ENCODE results near the gene BRME1. TPM values are rescaled to one million over a fixed set of nuclear protein-coding genes. Genes with fewer than 3 reads are reported as not detected.
"Not testable (repeated sequence)": the region's sequence is repeated elsewhere in the genome, so short reads cannot be mapped to it uniquely, and the experiment has no call there.

Gene BRME1
- polyA plus RNA-seq, 1 donor (not counting 4 experiments of a cell fraction or from before 2014, with no cell fraction given), result 0.22 TPM

GRCh38 chr19:13923194-13923987, 17.5 kb upstream of the BRME1 start:
- no peaks in the 10 kb centered on the region for H3K4me1 ChIP-seq (ENCODE audit: control insufficient read depth, extremely low read depth, insufficient read depth, low read length)
- H3K79me2 ChIP-seq (ENCODE audit: control insufficient read depth, insufficient read depth, low read length), result no peaks in the 10 kb centered on the region
- no peaks in the 10 kb centered on the region for H3K27me3 ChIP-seq (ENCODE audit: control insufficient read depth, extremely low read depth, insufficient read depth, low read length)
- no peak overlapping the region for H2AFZ ChIP-seq (ENCODE audit: control insufficient read depth, low read length)
- H3K4me2 ChIP-seq (ENCODE audit: control insufficient read depth, extremely low read depth, insufficient read depth, low read depth, low read length), result no peak overlapping the region
- no peaks in the 10 kb centered on the region for H4K20me1 ChIP-seq (ENCODE audit: control insufficient read depth, extremely low read depth, insufficient read depth, low read length)
- no peaks in the 10 kb centered on the region for H3K9me1 ChIP-seq (ENCODE audit: control insufficient read depth, extremely low read depth, insufficient read depth, low read length)
- no peak for TF ChIP-seq EZH2 (IDR thresholded peaks at IDR 0.05; ENCODE audit: low read length)
- TF ChIP-seq, protein P1, sequence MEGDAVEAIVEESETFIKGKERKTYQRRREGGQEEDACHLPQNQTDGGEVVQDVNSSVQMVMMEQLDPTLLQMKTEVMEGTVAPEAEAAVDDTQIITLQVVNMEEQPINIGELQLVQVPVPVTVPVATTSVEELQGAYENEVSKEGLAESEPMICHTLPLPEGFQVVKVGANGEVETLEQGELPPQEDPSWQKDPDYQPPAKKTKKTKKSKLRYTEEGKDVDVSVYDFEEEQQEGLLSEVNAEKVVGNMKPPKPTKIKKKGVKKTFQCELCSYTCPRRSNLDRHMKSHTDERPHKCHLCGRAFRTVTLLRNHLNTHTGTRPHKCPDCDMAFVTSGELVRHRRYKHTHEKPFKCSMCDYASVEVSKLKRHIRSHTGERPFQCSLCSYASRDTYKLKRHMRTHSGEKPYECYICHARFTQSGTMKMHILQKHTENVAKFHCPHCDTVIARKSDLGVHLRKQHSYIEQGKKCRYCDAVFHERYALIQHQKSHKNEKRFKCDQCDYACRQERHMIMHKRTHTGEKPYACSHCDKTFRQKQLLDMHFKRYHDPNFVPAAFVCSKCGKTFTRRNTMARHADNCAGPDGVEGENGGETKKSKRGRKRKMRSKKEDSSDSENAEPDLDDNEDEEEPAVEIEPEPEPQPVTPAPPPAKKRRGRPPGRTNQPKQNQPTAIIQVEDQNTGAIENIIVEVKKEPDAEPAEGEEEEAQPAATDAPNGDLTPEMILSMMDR (optimal IDR thresholded peaks at IDR 0.05 in 1 of 3, IDR thresholded peaks at IDR 0.05 in 1 of 3, conservative IDR thresholded peaks at IDR 0.05 in 1 of 3; ENCODE audit: extremely low read depth in 1 of 3, insufficient read depth in 2 of 3, low read length in 3 of 3), result no peak
- no peak overlapping the region for H3K9ac ChIP-seq (ENCODE audit: control insufficient read depth, extremely low read depth, insufficient read depth, low read length)
- DNase-seq (ENCODE audit: low read depth, low spot score) (no peak), FAIRE-seq (no peak)
- H3K9me3 ChIP-seq (ENCODE audit: control insufficient read depth, low read depth, low read length), result no peaks in the 10 kb centered on the region
- peaks cover 26 to 27% of the 10 kb centered on the region in 2 experiments for H3K36me3 ChIP-seq (ENCODE audit: control insufficient read depth in 2 of 2, extremely low read depth in 1 of 2, insufficient read depth in 2 of 2, low read length in 2 of 2)
- H3K4me3 ChIP-seq (ENCODE audit: control insufficient read depth in 2 of 3, extremely low read depth in 1 of 3, insufficient read depth in 2 of 3, low read depth in 1 of 3, low read length in 3 of 3), result no peak overlapping the region
- dilution Hi-C loops (cut with MboI; ENCODE audit: extremely low pct_ligation_motif_present, low sequenced_read_pairs), result no loop called here
- no peak overlapping the region for H3K27ac ChIP-seq (ENCODE audit: control insufficient read depth, insufficient read depth, low read length)

GRCh38 chr19:13922118-13922517, 16.2 kb upstream of the BRME1 start:
- dilution Hi-C loops (cut with MboI; ENCODE audit: extremely low pct_ligation_motif_present, low sequenced_read_pairs); H3K9me1 ChIP-seq (ENCODE audit: control insufficient read depth, extremely low read depth, insufficient read depth, low read length); H3K79me2 ChIP-seq (ENCODE audit: control insufficient read depth, insufficient read depth, low read length); FAIRE-seq; H2AFZ ChIP-seq (ENCODE audit: control insufficient read depth, low read length); H3K27me3 ChIP-seq (ENCODE audit: control insufficient read depth, extremely low read depth, insufficient read depth, low read length); H3K9me3 ChIP-seq (ENCODE audit: control insufficient read depth, low read depth, low read length); H4K20me1 ChIP-seq (ENCODE audit: control insufficient read depth, extremely low read depth, insufficient read depth, low read length); H3K9ac ChIP-seq (ENCODE audit: control insufficient read depth, extremely low read depth, insufficient read depth, low read length); H3K4me1 ChIP-seq (ENCODE audit: control insufficient read depth, extremely low read depth, insufficient read depth, low read length); DNase-seq (ENCODE audit: low read depth, low spot score); H3K4me3 ChIP-seq (ENCODE audit: control insufficient read depth in 2 of 3, extremely low read depth in 1 of 3, insufficient read depth in 2 of 3, low read depth in 1 of 3, low read length in 3 of 3); H3K4me2 ChIP-seq (ENCODE audit: control insufficient read depth, extremely low read depth, insufficient read depth, low read depth, low read length); H3K27ac ChIP-seq (ENCODE audit: control insufficient read depth, insufficient read depth, low read length): not testable (repeated sequence)
- H3K36me3 ChIP-seq (ENCODE audit: control insufficient read depth in 2 of 2, extremely low read depth in 1 of 2, insufficient read depth in 2 of 2, low read length in 2 of 2), result peaks cover 28 to 29% of the 10 kb centered on the region in 2 experiments
